GM19397 (cell line): ENCODE data around the gene KRTAP3-3.

Experiments
- ATAC-seq: cut with Tn5 transposase; IDR thresholded peaks from one replicate; pipeline ENCODE4 v1.9.1; 2021; ENCODE audit warnings: mild to moderate bottlenecking, moderate library complexity; ENCODE audit not compliant: unreplicated experiment

KRTAP3-3 gene

GRCh38 chr17:40961591-40961990 lies 32.4 kb downstream of the KRTAP3-3 start:
- ATAC-seq: no peak

- no peak for ATAC-seq
These were observed 33.8 kb downstream of the KRTAP3-3 start for GRCh38 chr17:40960144-40960543.

GRCh38 chr17:40958086-40958953 lies 35.6 kb downstream of the KRTAP3-3 start:
- no peak for ATAC-seq

GRCh38 chr17:40956401-40957254 lies 37.3 kb downstream of the KRTAP3-3 start:
- ATAC-seq: no peak

- ATAC-seq: no peak
These were observed 40.1 kb downstream of the KRTAP3-3 start for GRCh38 chr17:40953881-40954280.

GRCh38 chr17:40952661-40953060 lies 41.3 kb downstream of the KRTAP3-3 start:
- ATAC-seq: no peak

- ATAC-seq: no peak
These were observed 41.8 kb downstream of the KRTAP3-3 start for GRCh38 chr17:40952154-40952553.

GRCh38 chr17:40951011-40951622 lies 42.8 kb downstream of the KRTAP3-3 start:
- ATAC-seq: no peak

GRCh38 chr17:40950176-40950575 lies 43.8 kb downstream of the KRTAP3-3 start:
- ATAC-seq: no peak

- no peak for ATAC-seq
These were observed 44.5 kb downstream of the KRTAP3-3 start for GRCh38 chr17:40949418-40949817.

- ATAC-seq: no peak
These were observed 46.0 kb downstream of the KRTAP3-3 start for GRCh38 chr17:40947929-40948328.

- no peak for ATAC-seq
These were observed 48.5 kb downstream of the KRTAP3-3 start for GRCh38 chr17:40945414-40945813.

GRCh38 chr17:40944531-40944930 lies 49.4 kb downstream of the KRTAP3-3 start:
- ATAC-seq: no peak
